IMR-90 (cell line): ENCODE results near the gene GRID1. TPM values are rescaled to one million over a fixed set of nuclear protein-coding genes. Genes with fewer than 3 reads are reported as not detected.

Experiments used
- ATAC-seq: fragments of 200-7000 bp; cut with Tn5 transposase; 2 replicates; pipeline ENCODE4 v1.9.1; 2020; ENCODE audit warnings: low read depth, mild to moderate bottlenecking, moderate library complexity
- BruUV-seq: library from RNA; stranded (reverse); fragments of 400-500 nt; replicated peaks from 2 replicates; lab custom pipeline; 2021; lab: Mats Ljungman, UMichigan
- CTCF ChIA-PET: fragments of 300-600 bp; formaldehyde crosslinking; extraction: SDS; loops from one replicate; lab custom pipeline; 2021; ENCODE audit warnings: antibody characterized with exemption; lab: Yijun Ruan, JAX
- POLR2A ChIA-PET: fragments of 300-600 bp; sonication (Branson Sonifier 250); formaldehyde crosslinking; loops from one replicate; lab custom pipeline; 2022; ENCODE audit warnings: antibody characterized with exemption; ENCODE audit not compliant: unreplicated experiment; lab: Charles Lee
- DNase-seq: peaks from one replicate; pipeline ENCODE4 v3.0.0; 2013
- H2AFZ ChIP-seq: replicated peaks from 2 replicates; pipeline ENCODE3; 2013; ENCODE audit warnings: low read length, mild to moderate bottlenecking; ENCODE audit not compliant: poor library complexity
- H2AK5ac ChIP-seq: 2 replicates; pipeline ENCODE4 v1.6.1; 2013; ENCODE audit warnings: low read depth, low read length, inconsistent platforms
- H2AK9ac ChIP-seq: replicated peaks from 2 replicates; pipeline ENCODE3; 2013; ENCODE audit warnings: mild to moderate bottlenecking, low read depth, low read length, moderate library complexity; ENCODE audit not compliant: poor library complexity
- H2BK120ac ChIP-seq: 2 replicates; pipeline ENCODE4 v1.6.1; 2013; ENCODE audit warnings: low read depth, low read length, inconsistent platforms
- H2BK15ac ChIP-seq: 3 replicates; pipeline ENCODE4 v1.6.1; 2013; ENCODE audit warnings: low read depth, low read length, inconsistent platforms
- H2BK20ac ChIP-seq: 2 replicates; pipeline ENCODE4 v1.6.1; 2013; ENCODE audit warnings: low read depth, mild to moderate bottlenecking, inconsistent platforms, low read length, moderate library complexity
- H2BK5ac ChIP-seq: 2 replicates; pipeline ENCODE4 v1.6.1; 2013; ENCODE audit warnings: mild to moderate bottlenecking, low read depth, low read length, inconsistent platforms; ENCODE audit not compliant: poor library complexity, severe bottlenecking
- H3K14ac ChIP-seq: replicated peaks from 2 replicates; pipeline ENCODE4 v1.6.1; 2013; ENCODE audit warnings: low read depth, low read length, inconsistent platforms
- H3K18ac ChIP-seq: 2 replicates; pipeline ENCODE4 v1.6.1; 2013; ENCODE audit warnings: low read depth, low read length, control low read depth
- H3K23ac ChIP-seq: 2 replicates; pipeline ENCODE4 v1.6.1; 2013; ENCODE audit warnings: low read depth, low read length, inconsistent platforms
- H3K27ac ChIP-seq: 2 replicates; pipeline ENCODE4 v1.5.1; 2013; ENCODE audit warnings: mild to moderate bottlenecking, control low read depth, low read length; ENCODE audit not compliant: insufficient read depth
- H3K27me3 ChIP-seq: 2 replicates; pipeline ENCODE4 v1.6.1; 2013; ENCODE audit warnings: low read length; ENCODE audit not compliant: control insufficient read depth, insufficient read depth
- H3K36me3 ChIP-seq: 2 replicates; pipeline ENCODE4 v1.6.1; 2013; ENCODE audit warnings: low read length, mixed read lengths; ENCODE audit not compliant: control insufficient read depth, insufficient read depth
- H3K4ac ChIP-seq: 2 replicates; pipeline ENCODE4 v1.6.1; 2013; ENCODE audit warnings: low read depth, low read length, inconsistent platforms
- H3K4me1 ChIP-seq: 2 replicates; pipeline ENCODE4 v1.6.1; 2013; ENCODE audit warnings: low read length, mixed read lengths; ENCODE audit not compliant: control insufficient read depth, insufficient read depth
- H3K4me2 ChIP-seq: 2 replicates; pipeline ENCODE4 v1.6.1; 2013; ENCODE audit warnings: low read depth, mild to moderate bottlenecking, control low read depth, low read length, moderate library complexity
- H3K4me3 ChIP-seq: 2 replicates; pipeline ENCODE4 v1.5.1; 2013; ENCODE audit warnings: low read depth, mild to moderate bottlenecking, control low read depth, low read length, moderate library complexity; ENCODE audit not compliant: insufficient read depth
- H3K56ac ChIP-seq: 2 replicates; pipeline ENCODE4 v1.6.1; 2013; ENCODE audit warnings: low read length, inconsistent platforms; ENCODE audit not compliant: insufficient read depth; ENCODE audit errors: extremely low read depth
- H3K79me1 ChIP-seq, 2 experiments: 2 replicates each; pipeline ENCODE4 v1.6.1; 2013; ENCODE audit warnings: low read length in 2 of 2, inconsistent platforms in 1 of 2, low read depth in 1 of 2
- H3K9ac ChIP-seq: 2 replicates; pipeline ENCODE4 v1.6.1; 2013; ENCODE audit warnings: low read depth, low read length, control low read depth
- H3K9me1 ChIP-seq: 2 replicates; pipeline ENCODE4 v1.6.1; 2013; ENCODE audit warnings: low read length, inconsistent platforms; ENCODE audit not compliant: insufficient read depth
- H3K9me3 ChIP-seq: 2 replicates; pipeline ENCODE4 v1.6.1; 2013; ENCODE audit warnings: low read length; ENCODE audit not compliant: control insufficient read depth, insufficient read depth
- H4K20me1 ChIP-seq: 2 replicates; pipeline ENCODE4 v1.6.1; 2013; ENCODE audit warnings: low read length, inconsistent platforms; ENCODE audit not compliant: insufficient read depth
- H4K5ac ChIP-seq: 2 replicates; pipeline ENCODE4 v1.6.1; 2013; ENCODE audit warnings: mild to moderate bottlenecking, low read depth, low read length, control low read depth
- H4K8ac ChIP-seq, 2 experiments: 2 replicates each; pipeline ENCODE4 v1.6.1; 2013; ENCODE audit warnings: low read depth in 2 of 2, low read length in 2 of 2, control low read depth in 1 of 2, inconsistent platforms in 1 of 2
- H4K91ac ChIP-seq: 2 replicates; pipeline ENCODE4 v1.6.1; 2013; ENCODE audit warnings: low read depth, low read length, inconsistent platforms; ENCODE audit not compliant: insufficient read depth
- CEBPB ChIP-seq: IDR thresholded peaks from 2 replicates; pipeline ENCODE4 v1.6.1; 2012; ENCODE audit warnings: low read depth, low read length, improper control_type of control experiment
- MAFK ChIP-seq: IDR thresholded peaks from 2 replicates; pipeline ENCODE4 v1.6.1; 2012; ENCODE audit warnings: low read depth, low read length, improper control_type of control experiment
- MAZ ChIP-seq: IDR thresholded peaks from 2 replicates; pipeline ENCODE4 v1.6.1; 2012; ENCODE audit warnings: low read depth, mild to moderate bottlenecking, low read length, improper control_type of control experiment, moderate library complexity, borderline replicate concordance
- RCOR1 ChIP-seq: IDR thresholded peaks from 2 replicates; pipeline ENCODE4 v1.6.1; 2012; ENCODE audit warnings: mild to moderate bottlenecking, low read length, improper control_type of control experiment; ENCODE audit not compliant: insufficient replicate concordance
- SMC3 ChIP-seq: fragments of 150-350 bp; IDR thresholded peaks from 2 replicates; pipeline ENCODE4 v1.6.1; 2016; ENCODE audit warnings: low read depth, mild to moderate bottlenecking, antibody characterized with exemption, low read length, moderate library complexity
- WGBS, 2 experiments: methylation state at CpG; one replicate each; pipeline versions ENCODE4 v1.1.5 to v1.1.7; 2013; ENCODE audit warnings: missing lambda C conversion rate in 2 of 2; ENCODE audit not compliant: insufficient read length in 1 of 2; ENCODE audit errors: extremely low coverage in 2 of 2; 5-methylcytosine and 5-hydroxymethylcytosine counted together
- dilution Hi-C: fragments of 300-500 bp; cut with HindIII; formaldehyde crosslinking; loops from one replicate; pipeline ENCODE4 v1.14.3; 2018; ENCODE audit warnings: low sequenced_read_pairs; ENCODE audit not compliant: unreplicated experiment
- in situ Hi-C: fragments of 300-500 bp; cut with MboI; formaldehyde crosslinking; loops from 3 replicates; pipeline ENCODE4 v1.14.3; 2019; ENCODE audit warnings: low sequenced_read_pairs, inconsistent platforms, mixed read lengths
- intact Hi-C: fragments of 100-400 bp; cut with micrococcal nuclease; formaldehyde crosslinking; loops from 2 replicates; pipeline ENCODE4 v1.10.0; 2022
- polyA plus RNA-seq, 3 experiments: library from polyadenylated mRNA; depleted of rRNA; stranded (reverse); fragments of >200 nt; gene quantifications; 2 replicates each; pipeline ENCODE4 v1.2.3, GENCODE V29; 2012; ENCODE audit warnings: low replicate concordance in 1 of 3
- total RNA-seq: library from RNA; depleted of rRNA; stranded (reverse); fragments of >200 nt; gene quantifications from 2 replicates; pipeline ENCODE4 v1.2.3, GENCODE V29; 2012
- TF ChIP-seq, protein P1 (sequence below): conservative IDR thresholded peaks from 2 replicates; pipeline ENCODE4 v1.5.1; 2012; ENCODE audit warnings: mild to moderate bottlenecking, low read depth, low read length, improper control_type of control experiment

The GRID1 gene
- total and polyA plus RNA-seq, 2 of the 4 experiments (the other 2 are of a cell fraction) = not detected

DNA sequence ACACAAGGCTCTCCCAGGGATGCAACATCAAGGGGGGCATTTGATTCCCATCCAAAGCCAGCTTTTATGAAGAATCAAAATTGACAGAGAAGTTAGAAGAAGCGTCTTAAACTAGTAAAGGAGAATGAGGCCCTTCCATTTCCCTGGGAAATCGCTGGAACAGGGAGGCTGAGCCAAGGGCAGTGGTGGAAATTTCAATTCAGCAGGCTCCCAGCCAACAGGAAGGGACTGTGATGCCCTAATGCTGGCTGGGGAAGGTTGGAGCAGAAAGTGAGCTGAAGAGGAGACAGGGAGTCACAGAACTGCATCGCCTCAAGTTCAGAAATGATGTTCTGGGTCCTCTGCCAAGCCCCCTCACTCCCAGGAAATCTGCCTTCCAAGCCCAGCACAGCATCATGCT lies 517.3 kb downstream of the GRID1 start:
- DNase-seq (no peak), ATAC-seq (no peak)
- no peak overlapping the region for H3K56ac ChIP-seq
- no peaks in the 10 kb centered on the region for H3K79me1 ChIP-seq
- no peak overlapping the region for H2AFZ ChIP-seq
- POLR2A ChIA-PET = no interaction called here
- H2AK9ac ChIP-seq = no peak overlapping the region
- no peak overlapping the region for H4K8ac ChIP-seq
- TF ChIP-seq, protein P1, sequence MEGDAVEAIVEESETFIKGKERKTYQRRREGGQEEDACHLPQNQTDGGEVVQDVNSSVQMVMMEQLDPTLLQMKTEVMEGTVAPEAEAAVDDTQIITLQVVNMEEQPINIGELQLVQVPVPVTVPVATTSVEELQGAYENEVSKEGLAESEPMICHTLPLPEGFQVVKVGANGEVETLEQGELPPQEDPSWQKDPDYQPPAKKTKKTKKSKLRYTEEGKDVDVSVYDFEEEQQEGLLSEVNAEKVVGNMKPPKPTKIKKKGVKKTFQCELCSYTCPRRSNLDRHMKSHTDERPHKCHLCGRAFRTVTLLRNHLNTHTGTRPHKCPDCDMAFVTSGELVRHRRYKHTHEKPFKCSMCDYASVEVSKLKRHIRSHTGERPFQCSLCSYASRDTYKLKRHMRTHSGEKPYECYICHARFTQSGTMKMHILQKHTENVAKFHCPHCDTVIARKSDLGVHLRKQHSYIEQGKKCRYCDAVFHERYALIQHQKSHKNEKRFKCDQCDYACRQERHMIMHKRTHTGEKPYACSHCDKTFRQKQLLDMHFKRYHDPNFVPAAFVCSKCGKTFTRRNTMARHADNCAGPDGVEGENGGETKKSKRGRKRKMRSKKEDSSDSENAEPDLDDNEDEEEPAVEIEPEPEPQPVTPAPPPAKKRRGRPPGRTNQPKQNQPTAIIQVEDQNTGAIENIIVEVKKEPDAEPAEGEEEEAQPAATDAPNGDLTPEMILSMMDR = no peak
- TF ChIP-seq CEBPB (no peak), SMC3 (no peak), RCOR1 (no peak), MAFK (no peak), MAZ (no peak)
- H3K18ac ChIP-seq = no peak overlapping the region
- no peaks in the 10 kb centered on the region for H3K36me3 ChIP-seq
- peaks cover 24% of the 10 kb centered on the region for H3K9me3 ChIP-seq
- H2AK5ac ChIP-seq = no peak overlapping the region
- no peak overlapping the region for H3K27ac ChIP-seq
- H3K14ac ChIP-seq = no peak overlapping the region
- H2BK15ac ChIP-seq = no peak overlapping the region
- H3K9ac ChIP-seq = no peak overlapping the region
- H4K5ac ChIP-seq = no peak overlapping the region
- H3K9me1 ChIP-seq = no peaks in the 10 kb centered on the region
- CTCF ChIA-PET = no interaction called here
- no peak overlapping the region for H2BK5ac ChIP-seq
- intact Hi-C loops = no loop called here
- no peaks in the 10 kb centered on the region for H3K4me1 ChIP-seq
- H3K4me2 ChIP-seq = no peak overlapping the region
- 7% methylated on average over 2 of the region's 3 CpGs; no CpG with 5 or more reads in 1 of the 2 experiments for WGBS, 2 experiments
- no peaks in the 10 kb centered on the region for H3K27me3 ChIP-seq
- H3K4me3 ChIP-seq = no peak overlapping the region
- H2BK120ac ChIP-seq = no peak overlapping the region
- no peak overlapping the region for H4K91ac ChIP-seq
- no peaks in the 10 kb centered on the region for H4K20me1 ChIP-seq
- H3K4ac ChIP-seq = no peak overlapping the region
- in situ Hi-C loops = no loop called here
- no peak overlapping the region for H2BK20ac ChIP-seq
- dilution Hi-C loops = no loop called here
- no TSS peak for BruUV-seq
- H3K23ac ChIP-seq = no peak overlapping the region
